HepG2 (cell line): ENCODE data around the gene HYCC2. TPM values are rescaled to one million over a fixed set of nuclear protein-coding genes. Genes with fewer than 3 reads are reported as not detected.

Experiments
- ASH2L ChIP-seq: fragments of 300-600, 200-600 bp; sonication (generic); IDR thresholded peaks from 2 replicates; pipeline ENCODE4 v1.7.0; 2017; ENCODE audit warnings: low read depth, mild to moderate bottlenecking, moderate library complexity, mixed read lengths, low read length; ENCODE audit not compliant: insufficient read length
- CEBPG ChIP-seq: IDR thresholded peaks from 2 replicates; pipeline ENCODE4 v1.6.1; 2016
- ERF ChIP-seq: IDR thresholded peaks from 2 replicates; pipeline ENCODE4 v1.6.1; 2018; ENCODE audit warnings: missing biosample characterization, missing genetic modification reagents
- ETS1 ChIP-seq: sonication (generic); formaldehyde crosslinking; IDR thresholded peaks from 2 replicates; pipeline ENCODE4 v1.4.0; 2020; ENCODE audit warnings: missing genetic modification reagents
- GMEB1 ChIP-seq: sonication (generic); formaldehyde crosslinking; IDR thresholded peaks from 2 replicates; pipeline ENCODE4 v1.5.1; 2020; ENCODE audit warnings: missing genetic modification reagents, mild to moderate bottlenecking, borderline replicate concordance
- KAT8 ChIP-seq: IDR thresholded peaks from 2 replicates; pipeline ENCODE4 v1.6.1; 2016; ENCODE audit warnings: missing genetic modification reagents, missing compliant biosample characterization
- MAFF ChIP-seq: IDR thresholded peaks from 2 replicates; pipeline ENCODE4 v1.6.1; 2011; ENCODE audit warnings: low read depth, low read length, improper control_type of control experiment
- MED8 ChIP-seq: sonication (generic); formaldehyde crosslinking; IDR thresholded peaks from 2 replicates; pipeline ENCODE4 v1.8.1; 2023; ENCODE audit warnings: mild to moderate bottlenecking, missing genetic modification reagents; ENCODE audit not compliant: insufficient replicate concordance
- NCOA2 ChIP-seq: sonication (generic); formaldehyde crosslinking; IDR thresholded peaks from 2 replicates; pipeline ENCODE4 v1.8.0; 2022; ENCODE audit warnings: inconsistent platforms
- NFKB2 ChIP-seq: sonication (generic); formaldehyde crosslinking; IDR thresholded peaks from 2 replicates; pipeline ENCODE4 v1.4.0; 2020; ENCODE audit warnings: missing genetic modification reagents, borderline replicate concordance
- REPIN1 ChIP-seq: sonication (generic); formaldehyde crosslinking; IDR thresholded peaks from 2 replicates; pipeline ENCODE4 v1.8.0; 2022; ENCODE audit warnings: missing genetic modification reagents, low read depth, mild to moderate bottlenecking, borderline replicate concordance
- RFX3 ChIP-seq: IDR thresholded peaks from 2 replicates; pipeline ENCODE4 v1.6.1; 2016; ENCODE audit warnings: missing biosample characterization, missing genetic modification reagents
- RXRB ChIP-seq: IDR thresholded peaks from 2 replicates; pipeline ENCODE4 v1.6.1; 2016; ENCODE audit warnings: borderline replicate concordance, missing genetic modification reagents, missing compliant biosample characterization
- SMARCE1 ChIP-seq: fragments of 450-650 bp; IDR thresholded peaks from 2 replicates; pipeline ENCODE4 v1.6.1; 2017; ENCODE audit warnings: borderline replicate concordance
- STAT6 ChIP-seq: sonication (generic); formaldehyde crosslinking; IDR thresholded peaks from 2 replicates; pipeline ENCODE4 v1.4.0; 2020; ENCODE audit warnings: missing genetic modification reagents, mild to moderate bottlenecking, borderline replicate concordance
- ZFAT ChIP-seq: sonication (generic); formaldehyde crosslinking; conservative IDR thresholded peaks from 2 replicates; pipeline ENCODE4 v1.8.1; 2023; ENCODE audit warnings: missing genetic modification reagents, inconsistent platforms
- ZNF280B ChIP-seq: sonication (generic); formaldehyde crosslinking; IDR thresholded peaks from 2 replicates; pipeline ENCODE4 v1.5.0; 2020; ENCODE audit warnings: missing genetic modification reagents, mild to moderate bottlenecking, borderline replicate concordance
- ZNF281 ChIP-seq: sonication (generic); formaldehyde crosslinking; IDR thresholded peaks from 2 replicates; pipeline ENCODE4 v1.4.0; 2020; ENCODE audit warnings: missing genetic modification reagents, borderline replicate concordance
- ZNF33A ChIP-seq: sonication (generic); formaldehyde crosslinking; IDR thresholded peaks from 2 replicates; pipeline ENCODE4 v1.5.1; 2020; ENCODE audit warnings: missing genetic modification reagents, mild to moderate bottlenecking, moderate library complexity, borderline replicate concordance
- polyA plus RNA-seq, 8 experiments: library from polyadenylated mRNA; depleted of rRNA in 3 of 8; stranded (reverse) in 7 of 8; unstranded in 1 of 8; fragments of >200 nt; fragmentation: Illumina TruSeq in 4 of 8; extraction: Trizol in 4 of 8; gene quantifications; 2 replicates each; pipeline versions ENCODE4 v1.2.1 to v1.2.3, GENCODE V29; 2011 to 2016; ENCODE audit warnings: low read depth in 4 of 8, missing spikeins in 1 of 8, mixed read lengths in 1 of 8; ENCODE audit not compliant: insufficient read depth in 1 of 8
- total RNA-seq, 5 experiments: library from RNA; depleted of rRNA; stranded (reverse); fragments of >200 nt; fragmentation: Illumina TruSeq; extraction: Trizol; gene quantifications; 2 replicates each; pipeline ENCODE4 v1.2.3, GENCODE V29; 2016; ENCODE audit warnings: low read depth in 1 of 5

Gene HYCC2
- total and polyA plus RNA-seq, 2 of the 13 experiments (the other 11 are each of a cell fraction or from before 2014, with no cell fraction given): 4.7 to 13.9 TPM

- TF ChIP-seq RFX3 (CRISPR knock-in tag) (no peak; the same call in 1 of the 2 replicates), KAT8 (CRISPR knock-in tag) (peak; percentile 53; the same call in 1 of the 2 replicates), MAFF (no peak), SMARCE1 (no peak), ZNF281 (no peak), ZFAT (CRISPR knock-in tag) (no peak), CEBPG (CRISPR knock-in tag) (peak; percentile 86), ZNF33A (CRISPR knock-in tag) (no peak), ASH2L (peak; percentile 4), MED8 (CRISPR knock-in tag) (no peak), RXRB (no peak), NFKB2 (no peak), ETS1 (no peak), REPIN1 (CRISPR knock-in tag) (no peak), STAT6 (CRISPR knock-in tag) (no peak), ERF (CRISPR knock-in tag) (no peak), GMEB1 (CRISPR knock-in tag) (no peak), NCOA2 (CRISPR knock-in tag) (no peak), ZNF280B (CRISPR knock-in tag) (no peak)
These were observed 45.7 kb upstream of the HYCC2 start (continued) for GRCh38 chr2:201116959-201117734.
